K562 (cell line): ENCODE results near the gene SLC9B2. TPM values are rescaled to one million over a fixed set of nuclear protein-coding genes. Genes with fewer than 3 reads are reported as not detected.
A peak's percentile ranks its signal among the peaks of the same experiment; 100 is the strongest.

Source experiments
- ATAC-seq: fragments of 200-7000 bp; cut with Tn5 transposase; 3 replicates; pipeline ENCODE4 v1.9.1; 2020; ENCODE audit warnings: moderate library complexity
- BruUV-seq: library from RNA; stranded (reverse); fragments of 400-500 nt; replicated peaks from 2 replicates; lab custom pipeline; 2021; lab: Mats Ljungman, UMichigan
- CTCF ChIA-PET: fragments of 300-600 bp; formaldehyde crosslinking; extraction: SDS; loops from one replicate; lab custom pipeline; 2021; ENCODE audit warnings: low intra/inter-chr PET ratio; lab: Yijun Ruan, JAX
- POLR2A ChIA-PET: fragments of 300-600, 350-650 bp; sonication (Branson Sonifier 250); formaldehyde crosslinking; extraction: SDS; loops from one replicate; lab custom pipeline; 2021; ENCODE audit warnings: antibody characterized with exemption, inconsistent platforms; lab: Yijun Ruan, JAX
- DNase-seq, 4 experiments: peaks; one replicate each; pipeline versions ENCODE4 v3.0.0 to v3.0.0-alpha.2; 2011 to 2018; ENCODE audit warnings: low spot score in 3 of 4, mixed read lengths in 3 of 4; ENCODE audit errors: extremely low read depth in 1 of 4
- FAIRE-seq: peaks from 2 replicates; lab custom pipeline; 2011; peaks lifted over from hg19 to GRCh38; lab: Jason Lieb, UNC
- H2AFZ ChIP-seq: 2 replicates; pipeline ENCODE4 v1.6.0; 2011; ENCODE audit warnings: low read depth, low read length, control low read depth, inconsistent platforms
- H3K27ac ChIP-seq: fragments of 200-600 bp; 3 replicates; pipeline ENCODE4 v1.8.0; 2011; ENCODE audit warnings: low read depth, mild to moderate bottlenecking, control low read depth, inconsistent platforms, low read length, moderate library complexity, mixed read lengths; ENCODE audit errors: extremely low read depth
- H3K27me3 ChIP-seq, 2 experiments: fragments of 300-600 bp in 1 of 2; 2 replicates in 1 of 2; 3 replicates in 1 of 2; pipeline versions ENCODE4 v1.6.0 to v1.8.0; 2011; ENCODE audit warnings: inconsistent platforms in 2 of 2, low read length in 2 of 2, mild to moderate bottlenecking in 1 of 2, mixed read lengths in 1 of 2, moderate library complexity in 1 of 2; ENCODE audit not compliant: control insufficient read depth in 2 of 2, insufficient read depth in 2 of 2
- H3K36me3 ChIP-seq: fragments of 300-600 bp; 3 replicates; pipeline ENCODE4 v1.8.0; 2011; ENCODE audit warnings: mild to moderate bottlenecking, low read length, inconsistent platforms; ENCODE audit not compliant: control insufficient read depth, insufficient read depth
- H3K4me1 ChIP-seq, 2 experiments: fragments of 200-600 bp in 1 of 2; replicated peaks in 1 of 2; 2 replicates in 1 of 2; 3 replicates in 1 of 2; pipeline versions ENCODE4 v1.5.1 to v1.8.0; 2011; ENCODE audit warnings: inconsistent platforms in 2 of 2, low read length in 2 of 2, mild to moderate bottlenecking in 1 of 2, mixed read lengths in 1 of 2, moderate library complexity in 1 of 2; ENCODE audit not compliant: control insufficient read depth in 2 of 2, insufficient read depth in 2 of 2
- H3K4me2 ChIP-seq: 2 replicates; pipeline ENCODE4 v1.6.1; 2011; ENCODE audit warnings: low read length, control low read depth, inconsistent platforms, mixed read lengths; ENCODE audit not compliant: insufficient read depth
- H3K4me3 ChIP-seq: fragments of 200-600 bp; sonication (generic), shearing (Covaris generic); 2 replicates; pipeline ENCODE4 v1.5.1; 2016; ENCODE audit warnings: control low read depth, inconsistent platforms
- H3K79me2 ChIP-seq: fragments of 200-600 bp; 3 replicates; pipeline ENCODE4 v1.8.0; 2011; ENCODE audit warnings: low read length, inconsistent platforms; ENCODE audit not compliant: control insufficient read depth, insufficient read depth
- H3K9ac ChIP-seq, 2 experiments: 2 replicates each; pipeline versions ENCODE4 v1.6.0 to v1.6.1; 2011; ENCODE audit warnings: low read depth in 2 of 2, low read length in 2 of 2, control low read depth in 1 of 2, inconsistent platforms in 1 of 2, mild to moderate bottlenecking in 1 of 2, mixed read lengths in 1 of 2; ENCODE audit not compliant: insufficient read depth in 1 of 2
- H3K9me1 ChIP-seq: one replicate; pipeline ENCODE4 v1.6.0; 2011; ENCODE audit warnings: inconsistent platforms, mild to moderate bottlenecking, low read length, moderate library complexity; ENCODE audit not compliant: control insufficient read depth, insufficient read depth
- H3K9me3 ChIP-seq: replicated peaks from 2 replicates; pipeline ENCODE4 v1.5.1; 2011; ENCODE audit warnings: low read depth, low read length, inconsistent platforms; ENCODE audit not compliant: control insufficient read depth, insufficient read depth
- H4K20me1 ChIP-seq: replicated peaks from 2 replicates; pipeline ENCODE4 v1.6.1; 2011; ENCODE audit warnings: low read length, inconsistent platforms, mixed read lengths; ENCODE audit not compliant: control insufficient read depth, insufficient read depth
- BMI1 ChIP-seq: fragments of 150-350 bp; IDR thresholded peaks from 2 replicates; pipeline ENCODE4 v1.6.1; 2014; ENCODE audit warnings: low read length
- CHD4 ChIP-seq: fragments of 200-600 bp; sonication (generic); IDR thresholded peaks from 3 replicates; pipeline ENCODE4 v1.6.1; 2012; ENCODE audit warnings: low read depth, mild to moderate bottlenecking, mixed read lengths, low read length, inconsistent platforms; ENCODE audit not compliant: insufficient read depth, insufficient replicate concordance, poor library complexity, severe bottlenecking
- HMBOX1 ChIP-seq: sonication (generic); IDR thresholded peaks from 2 replicates; pipeline ENCODE4 v1.6.1; 2016
- HMG20B ChIP-seq: fragments of 250-450 bp; sonication (Bioruptor Pico); IDR thresholded peaks from 2 replicates; pipeline ENCODE4 v1.5.0; 2021; ENCODE audit warnings: mild to moderate bottlenecking
- MTA2 ChIP-seq: fragments of 450-650 bp; IDR thresholded peaks from 2 replicates; pipeline ENCODE4 v1.6.1; 2016; ENCODE audit warnings: low read depth
- RBM25 ChIP-seq: fragments of 200-400 bp; formaldehyde crosslinking; IDR thresholded peaks from 2 replicates; pipeline ENCODE4 v1.6.1; 2018; ENCODE audit warnings: low read length, low read depth, moderate library complexity; ENCODE audit not compliant: severe bottlenecking
- SRF ChIP-seq, 2 experiments: fragments of 250-450, 450-650 bp in 1 of 2; sonication (Bioruptor Pico) in 1 of 2; sonication (generic) in 1 of 2; formaldehyde crosslinking; IDR thresholded peaks; 2 replicates each; pipeline versions ENCODE4 v1.5.0 to v1.5.1; 2020 to 2022; ENCODE audit warnings: mild to moderate bottlenecking in 1 of 2, missing genetic modification reagents in 1 of 2
- ZFP1 ChIP-seq: fragments of 450-650 bp; formaldehyde crosslinking; IDR thresholded peaks from 2 replicates; pipeline ENCODE4 v1.4.0; 2020; ENCODE audit warnings: mild to moderate bottlenecking, mixed read lengths
- WGBS: fragments of 100-300 bp; shearing (Covaris generic); methylation state at CpG from one replicate; pipeline ENCODE4 v1.1.6; 2016; ENCODE audit warnings: low coverage, mixed read lengths; ENCODE audit not compliant: insufficient coverage; ENCODE audit errors: missing lambda C conversion rate; 5-methylcytosine and 5-hydroxymethylcytosine counted together
- in situ Hi-C: fragments of 300-500 bp; cut with MboI; formaldehyde crosslinking; loops from 4 replicates; pipeline ENCODE4 v1.15.0; 2018; ENCODE audit warnings: inconsistent platforms, mixed read lengths
- intact Hi-C: fragments of 100-400 bp; cut with micrococcal nuclease; formaldehyde crosslinking; loops from 2 replicates; pipeline ENCODE4 v1.14.2; 2022
- polyA plus RNA-seq, 8 experiments: library from polyadenylated mRNA; depleted of rRNA in 4 of 8; stranded (reverse) in 5 of 8; unstranded in 3 of 8; fragments of >200 nt; fragmentation: Nextera tagmentation in 2 of 8; fragmentation: Illumina TruSeq in 1 of 8; extraction: Ambion mirVana in 2 of 8; extraction: Trizol in 1 of 8; gene quantifications; 2 replicates each; pipeline versions ENCODE4 v1.2.1 to v1.2.3, GENCODE V29; 2011 to 2014; ENCODE audit warnings: inconsistent platforms in 1 of 8, missing spikeins in 1 of 8
- total RNA-seq, 7 experiments: library from RNA; depleted of rRNA in 6 of 7; stranded (reverse); fragments of >200 nt in 6 of 7; fragmentation: Illumina TruSeq in 2 of 7; extraction: Trizol in 2 of 7; gene quantifications; 2 replicates each; pipeline versions ENCODE4 v1.2.1 to v1.2.3, GENCODE V29; 2011 to 2021; ENCODE audit warnings: low replicate concordance in 1 of 7
- TF ChIP-seq, protein P1 (sequence below): IDR thresholded peaks from 2 replicates; pipeline ENCODE4 v1.6.1; 2011; ENCODE audit warnings: borderline replicate concordance, low read depth, mild to moderate bottlenecking, moderate library complexity, low read length; ENCODE audit not compliant: insufficient read depth, poor library complexity, severe bottlenecking

Gene SLC9B2
- total and polyA plus RNA-seq, 9 of the 15 experiments (the other 6 are each of a cell fraction or from before 2014, with no cell fraction given): 6.6 to 14.6 (median 11.4) TPM

DNA sequence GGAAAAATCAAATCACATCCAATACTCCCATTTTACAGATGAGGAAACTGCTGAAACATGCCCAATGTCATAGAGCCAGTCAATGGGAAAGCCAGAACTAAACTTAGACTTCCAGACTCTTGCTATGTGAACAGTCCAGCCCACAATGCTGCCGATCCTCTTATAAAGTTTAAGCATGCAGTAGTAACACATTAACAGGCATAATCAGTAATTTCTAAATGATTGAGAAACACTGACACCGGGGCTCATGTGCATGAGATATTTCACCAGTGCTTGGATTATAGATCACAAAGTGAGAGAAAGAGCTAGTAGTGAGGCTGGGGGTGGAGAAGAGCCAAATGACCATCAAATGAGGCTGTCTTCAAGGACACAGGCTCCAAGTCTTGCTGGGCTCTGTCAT, 20.6 kb upstream of the SLC9B2 start:
- CTCF ChIA-PET: no interaction called here
- FAIRE-seq: no peak

DNA sequence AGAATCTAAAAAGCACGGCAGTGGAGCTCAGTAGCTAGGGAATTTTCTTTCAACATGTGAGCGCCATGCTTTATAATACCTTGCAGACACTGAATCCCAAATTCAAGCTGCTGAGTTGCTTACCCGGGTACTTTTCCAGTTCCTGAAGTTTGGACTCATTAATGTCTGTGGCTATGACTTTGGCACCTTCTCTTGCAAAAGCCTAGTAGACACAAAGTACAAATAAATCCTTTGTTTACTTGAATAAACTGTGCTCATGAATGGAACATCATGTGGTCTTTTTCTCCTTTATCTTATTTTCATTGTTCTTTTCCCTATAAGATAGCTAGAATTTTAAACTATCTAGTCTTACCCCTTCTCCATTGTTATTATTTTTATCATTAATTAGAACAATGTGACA, 18.5 kb upstream of the SLC9B2 start:
- BruUV-seq: no TSS peak
- Histone ChIP-seq H3K9me1 (no peaks in the 10 kb centered on the region), H4K20me1 (no peaks in the 10 kb centered on the region), H3K27me3 (no peaks in the 10 kb centered on the region), H3K4me1 (no peaks in the 10 kb centered on the region), H3K4me2 (no peak overlapping the region), H3K9ac (no peak overlapping the region), H3K79me2 (no peaks in the 10 kb centered on the region), H3K36me3 (no peaks in the 10 kb centered on the region), H3K4me3 (no peak overlapping the region), H2AFZ (no peak overlapping the region), H3K27ac (no peak overlapping the region), H3K9me3 (no peaks in the 10 kb centered on the region)
- intact Hi-C loops: loop anchor here (5.0 to 10.0 kb wide), 3 partner anchors 268 to 840 kb away; partner anchors contain the start of gene UBE2D3
- ChIA-PET CTCF (no interaction called here), POLR2A (interaction anchor here (0.6 kb wide), 1 partner anchor 265 kb away, joined by 3 read pairs; no protein-coding TSS in a partner anchor)
- TF ChIP-seq HMG20B (CRISPR knock-in tag) (no peak), HMBOX1 (no peak), SRF (CRISPR knock-in tag; IDR thresholded peaks at IDR 0.05) (no peak), MTA2 (no peak), ZFP1 (no peak), CHD4 (no peak)
- TF ChIP-seq, protein P1, sequence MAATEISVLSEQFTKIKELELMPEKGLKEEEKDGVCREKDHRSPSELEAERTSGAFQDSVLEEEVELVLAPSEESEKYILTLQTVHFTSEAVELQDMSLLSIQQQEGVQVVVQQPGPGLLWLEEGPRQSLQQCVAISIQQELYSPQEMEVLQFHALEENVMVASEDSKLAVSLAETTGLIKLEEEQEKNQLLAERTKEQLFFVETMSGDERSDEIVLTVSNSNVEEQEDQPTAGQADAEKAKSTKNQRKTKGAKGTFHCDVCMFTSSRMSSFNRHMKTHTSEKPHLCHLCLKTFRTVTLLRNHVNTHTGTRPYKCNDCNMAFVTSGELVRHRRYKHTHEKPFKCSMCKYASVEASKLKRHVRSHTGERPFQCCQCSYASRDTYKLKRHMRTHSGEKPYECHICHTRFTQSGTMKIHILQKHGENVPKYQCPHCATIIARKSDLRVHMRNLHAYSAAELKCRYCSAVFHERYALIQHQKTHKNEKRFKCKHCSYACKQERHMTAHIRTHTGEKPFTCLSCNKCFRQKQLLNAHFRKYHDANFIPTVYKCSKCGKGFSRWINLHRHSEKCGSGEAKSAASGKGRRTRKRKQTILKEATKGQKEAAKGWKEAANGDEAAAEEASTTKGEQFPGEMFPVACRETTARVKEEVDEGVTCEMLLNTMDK: no peak
- ATAC-seq (no peak), DNase-seq (no peak), FAIRE-seq (peak; percentile 6)
- WGBS: 59% methylated on average over 3 of the region's 3 CpGs
- in situ Hi-C loops: no loop called here

More for the DNA sequence above, 20.6 kb upstream of the SLC9B2 start:
- in situ Hi-C loops (no loop called here), intact Hi-C loops (loop anchor here (5.0 to 10.0 kb wide), 3 partner anchors 270 to 842 kb away; partner anchors contain the start of gene UBE2D3)
- no peaks in the 10 kb centered on the region for H3K4me1 ChIP-seq
- no peaks in the 10 kb centered on the region for H3K36me3 ChIP-seq
- no peaks in the 10 kb centered on the region for H3K27me3 ChIP-seq
- H3K9ac ChIP-seq: no peak overlapping the region
- BruUV-seq: no TSS peak
- POLR2A ChIA-PET: no interaction called here
- DNase-seq (no peak), ATAC-seq (no peak)
- no peak overlapping the region for H2AFZ ChIP-seq
- no peak overlapping the region for H3K27ac ChIP-seq
- no peak overlapping the region for H3K4me3 ChIP-seq
- TF ChIP-seq RBM25 (peak; percentile 53), BMI1 (no peak)
- H3K9me3 ChIP-seq: no peaks in the 10 kb centered on the region
- H3K4me2 ChIP-seq: no peak overlapping the region
- no peaks in the 10 kb centered on the region for H3K79me2 ChIP-seq
- WGBS: 5% methylated on average over 2 of the region's 2 CpGs
- no peaks in the 10 kb centered on the region for H4K20me1 ChIP-seq
- H3K9me1 ChIP-seq: no peaks in the 10 kb centered on the region
